Endothelial cell of umbilical vein (primary cell): ENCODE results near the gene TESK2. TPM values are rescaled to one million over a fixed set of nuclear protein-coding genes. Genes with fewer than 3 reads are reported as not detected.

Experiments
- BruUV-seq: library from RNA; stranded (reverse); fragments of 400-500 nt; replicated peaks from 2 replicates; lab custom pipeline; 2021; lab: Mats Ljungman, UMichigan
- CTCF ChIA-PET: fragments of 300-600, 350-600 bp; sonication (Branson Sonifier 250); formaldehyde crosslinking; loops from one replicate; lab custom pipeline; 2021; ENCODE audit warnings: antibody characterized with exemption, inconsistent platforms; lab: Charles Lee
- POLR2A ChIA-PET: fragments of 300-600, 350-600 bp; sonication (Branson Sonifier 250); formaldehyde crosslinking; loops from one replicate; lab custom pipeline; 2021; ENCODE audit warnings: antibody characterized with exemption, inconsistent platforms; lab: Charles Lee
- DNase-seq: peaks from one replicate; pipeline ENCODE4 v3.0.0-alpha.2; 2011; ENCODE audit warnings: low read depth, low spot score
- FAIRE-seq: peaks from 2 replicates; lab custom pipeline; 2011; peaks lifted over from hg19 to GRCh38; lab: Jason Lieb, UNC
- H2AFZ ChIP-seq: 2 replicates; pipeline ENCODE4 v1.6.0; 2012; ENCODE audit warnings: low read depth, low read length, control low read depth, inconsistent platforms
- H3K27ac ChIP-seq: 2 replicates; pipeline ENCODE4 v1.5.1; 2011; ENCODE audit warnings: low read depth, mild to moderate bottlenecking, control low read depth, low read length, moderate library complexity; ENCODE audit not compliant: insufficient read depth
- H3K27me3 ChIP-seq, 2 experiments: 2 replicates each; pipeline versions ENCODE4 v1.6.0 to v1.6.1; 2011; ENCODE audit warnings: low read length in 2 of 2, mixed read lengths in 1 of 2; ENCODE audit not compliant: control insufficient read depth in 2 of 2, insufficient read depth in 2 of 2
- H3K36me3 ChIP-seq, 2 experiments: 2 replicates in 1 of 2; 3 replicates in 1 of 2; pipeline ENCODE4 v1.5.1; 2011; ENCODE audit warnings: low read length in 2 of 2, mild to moderate bottlenecking in 1 of 2, moderate library complexity in 1 of 2; ENCODE audit not compliant: control insufficient read depth in 2 of 2, insufficient read depth in 2 of 2; ENCODE audit errors: extremely low read depth in 1 of 2
- H3K4me1 ChIP-seq: 3 replicates; pipeline ENCODE4 v1.5.1; 2011; ENCODE audit warnings: mild to moderate bottlenecking, low read length; ENCODE audit not compliant: control insufficient read depth, insufficient read depth; ENCODE audit errors: extremely low read depth
- H3K4me2 ChIP-seq: 2 replicates; pipeline ENCODE4 v1.6.1; 2011; ENCODE audit warnings: low read length, control low read depth, mixed read lengths; ENCODE audit not compliant: insufficient read depth
- H3K4me3 ChIP-seq, 3 experiments: fragments of 200-600 bp in 1 of 3; sonication (generic), shearing (Covaris generic) in 1 of 3; replicated peaks in 1 of 3; 2 replicates each; pipeline ENCODE4 v1.5.1; 2011 to 2016; ENCODE audit warnings: control low read depth in 3 of 3, low read length in 3 of 3, mild to moderate bottlenecking in 2 of 3, inconsistent platforms in 1 of 3, low read depth in 1 of 3, moderate library complexity in 1 of 3; ENCODE audit not compliant: insufficient read depth in 1 of 3
- H3K79me2 ChIP-seq: 2 replicates; pipeline ENCODE4 v1.6.0; 2012; ENCODE audit warnings: low read length, inconsistent platforms; ENCODE audit not compliant: control insufficient read depth, insufficient read depth
- H3K9ac ChIP-seq: replicated peaks from 2 replicates; pipeline ENCODE3; 2011; ENCODE audit warnings: low read length, control low read depth; ENCODE audit not compliant: insufficient read depth; ENCODE audit errors: extremely low read depth
- H3K9me1 ChIP-seq: replicated peaks from 3 replicates; pipeline ENCODE4 v1.6.0; 2011; ENCODE audit warnings: mild to moderate bottlenecking, low read length; ENCODE audit not compliant: control insufficient read depth, insufficient read depth; ENCODE audit errors: extremely low read depth
- H3K9me3 ChIP-seq: replicated peaks from 2 replicates; pipeline ENCODE4 v1.5.1; 2012; ENCODE audit warnings: low read length, inconsistent platforms; ENCODE audit not compliant: control insufficient read depth, insufficient read depth
- H4K20me1 ChIP-seq: replicated peaks from 2 replicates; pipeline ENCODE3; 2011; ENCODE audit warnings: mild to moderate bottlenecking, low read length; ENCODE audit not compliant: control insufficient read depth, insufficient read depth; ENCODE audit errors: extremely low read depth
- EZH2 ChIP-seq: IDR thresholded peaks from 2 replicates; pipeline ENCODE4 v1.6.1; 2012; ENCODE audit warnings: borderline replicate concordance, low read depth, mild to moderate bottlenecking, moderate library complexity, low read length, inconsistent platforms; ENCODE audit not compliant: severe bottlenecking
- FOS ChIP-seq: IDR thresholded peaks from 2 replicates; pipeline ENCODE4 v1.6.1; 2011; ENCODE audit warnings: mild to moderate bottlenecking, low read length, moderate library complexity, borderline replicate concordance; ENCODE audit not compliant: insufficient read depth
- GATA2 ChIP-seq: IDR thresholded peaks from 2 replicates; pipeline ENCODE4 v1.7.0; 2011; ENCODE audit warnings: low read depth, mild to moderate bottlenecking, moderate library complexity, mixed read lengths, low read length; ENCODE audit not compliant: insufficient read length, insufficient read depth
- JUN ChIP-seq: IDR thresholded peaks from 2 replicates; pipeline ENCODE4 v1.6.1; 2011; ENCODE audit warnings: borderline replicate concordance, low read depth; ENCODE audit not compliant: insufficient read length, insufficient read depth
- MAX ChIP-seq: IDR thresholded peaks from 2 replicates; pipeline ENCODE4 v1.6.1; 2011; ENCODE audit not compliant: insufficient read depth, insufficient read length
- MYC ChIP-seq: IDR thresholded peaks from one replicate; pipeline ENCODE4 v1.6.1; 2011; ENCODE audit warnings: mild to moderate bottlenecking, low read depth, low read length
- POLR2A ChIP-seq: IDR thresholded peaks from 2 replicates; pipeline ENCODE4 v1.6.1; 2012; ENCODE audit warnings: low read depth, mild to moderate bottlenecking, control low read depth, low read length
- POLR2AphosphoS5 ChIP-seq: IDR thresholded peaks from 2 replicates; pipeline ENCODE4 v1.6.1; 2012; ENCODE audit warnings: low read depth, mild to moderate bottlenecking, control low read depth, low read length, moderate library complexity; ENCODE audit not compliant: insufficient read depth
- dilution Hi-C: fragments of 300-500 bp; cut with MboI; formaldehyde crosslinking; loops from one replicate; pipeline ENCODE4 v1.15.0; 2019; ENCODE audit warnings: low sequenced_read_pairs; ENCODE audit not compliant: extremely low pct_ligation_motif_present
- intact Hi-C: fragments of 100-400 bp; cut with micrococcal nuclease; formaldehyde crosslinking; loops from one replicate; pipeline ENCODE4 v1.10.0; 2022
- polyA plus RNA-seq, 4 experiments: library from polyadenylated mRNA; depleted of rRNA in 3 of 4; stranded (reverse) in 3 of 4; unstranded in 1 of 4; fragments of >200 nt; gene quantifications; 2 replicates each; pipeline versions ENCODE4 v1.2.1 to v1.2.3, GENCODE V29; 2011 to 2012; ENCODE audit warnings: missing spikeins in 1 of 4
- total RNA-seq: library from RNA; stranded (reverse); gene quantifications from 2 replicates; pipeline ENCODE4 v1.2.3, GENCODE V29; 2021
- TF ChIP-seq, protein P1 (sequence below), 2 donors: IDR thresholded peaks; 1 replicate in 1 of 2; 2 replicates in 1 of 2; pipeline ENCODE4 v1.5.1; 2011; ENCODE audit warnings: low read length in 2 of 2, mild to moderate bottlenecking in 2 of 2, moderate library complexity in 2 of 2, control low read depth in 1 of 2, inconsistent platforms in 1 of 2, low read depth in 1 of 2; ENCODE audit not compliant: insufficient read depth in 1 of 2; ENCODE audit errors: extremely low read depth in 1 of 2

TESK2 gene
- total and polyA plus RNA-seq, 2 donors (not counting 3 experiments of a cell fraction or from before 2014, with no cell fraction given): 2.1 to 2.6 TPM

DNA sequence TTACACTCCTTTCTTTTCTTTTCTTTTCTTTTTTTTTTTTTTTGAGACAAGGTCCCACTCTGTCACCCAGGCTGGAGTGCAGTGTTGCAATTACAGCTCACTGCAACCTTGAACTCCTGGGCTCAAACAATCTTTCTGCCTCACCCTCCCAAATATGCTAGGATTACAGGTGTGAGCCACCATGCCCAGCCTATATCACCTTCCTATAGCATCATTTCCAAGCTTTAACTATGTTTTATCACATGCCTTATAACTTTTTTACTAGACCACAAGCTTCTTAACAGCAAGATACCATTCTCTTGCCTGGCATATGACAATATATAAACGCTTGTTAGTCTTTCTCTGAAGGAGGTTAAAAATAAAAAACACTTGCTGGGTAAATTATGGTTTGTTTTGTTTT is 95.4 kb downstream of the TESK2 start:
- dilution Hi-C loops: no loop called here
- Histone ChIP-seq H3K27ac (no peak overlapping the region), H3K9me1 (no peaks in the 10 kb centered on the region), H4K20me1 (no peaks in the 10 kb centered on the region), H3K4me2 (no peak overlapping the region), H3K9ac (no peak overlapping the region), H3K36me3 (no peaks in the 10 kb centered on the region), H2AFZ (no peak overlapping the region), H3K4me1 (peaks cover 17% of the 10 kb centered on the region), H3K27me3 (no peaks in the 10 kb centered on the region), H3K9me3 (no peaks in the 10 kb centered on the region), H3K79me2 (no peaks in the 10 kb centered on the region), H3K4me3 (no peak overlapping the region)
- FAIRE-seq (no peak), DNase-seq (no peak)
- no TSS peak for BruUV-seq
- intact Hi-C loops: no loop called here
- ChIA-PET POLR2A (interaction anchor here (0.8 kb wide), 1 partner anchor 187 kb away, joined by 6 read pairs; no protein-coding TSS in a partner anchor), CTCF (interaction anchor here (0.6 kb wide), 1 partner anchor 198 kb away, joined by 3 read pairs; no protein-coding TSS in a partner anchor)
- TF ChIP-seq EZH2 (no peak), POLR2AphosphoS5 (no peak), JUN (no peak), FOS (no peak), POLR2A (no peak), MAX (no peak), GATA2 (no peak), MYC (no peak)
- TF ChIP-seq, protein P1, sequence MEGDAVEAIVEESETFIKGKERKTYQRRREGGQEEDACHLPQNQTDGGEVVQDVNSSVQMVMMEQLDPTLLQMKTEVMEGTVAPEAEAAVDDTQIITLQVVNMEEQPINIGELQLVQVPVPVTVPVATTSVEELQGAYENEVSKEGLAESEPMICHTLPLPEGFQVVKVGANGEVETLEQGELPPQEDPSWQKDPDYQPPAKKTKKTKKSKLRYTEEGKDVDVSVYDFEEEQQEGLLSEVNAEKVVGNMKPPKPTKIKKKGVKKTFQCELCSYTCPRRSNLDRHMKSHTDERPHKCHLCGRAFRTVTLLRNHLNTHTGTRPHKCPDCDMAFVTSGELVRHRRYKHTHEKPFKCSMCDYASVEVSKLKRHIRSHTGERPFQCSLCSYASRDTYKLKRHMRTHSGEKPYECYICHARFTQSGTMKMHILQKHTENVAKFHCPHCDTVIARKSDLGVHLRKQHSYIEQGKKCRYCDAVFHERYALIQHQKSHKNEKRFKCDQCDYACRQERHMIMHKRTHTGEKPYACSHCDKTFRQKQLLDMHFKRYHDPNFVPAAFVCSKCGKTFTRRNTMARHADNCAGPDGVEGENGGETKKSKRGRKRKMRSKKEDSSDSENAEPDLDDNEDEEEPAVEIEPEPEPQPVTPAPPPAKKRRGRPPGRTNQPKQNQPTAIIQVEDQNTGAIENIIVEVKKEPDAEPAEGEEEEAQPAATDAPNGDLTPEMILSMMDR (IDR thresholded peaks at IDR 0.05; ENCODE audit: extremely low read depth in 1 of 2, insufficient read depth in 1 of 2, low read depth in 1 of 2, low read length in 2 of 2): no peak
